ENCODE data around the gene HSPB2. TPM values are rescaled to one million over a fixed set of nuclear protein-coding genes. Genes with fewer than 3 reads are reported as not detected.

Gene HSPB2
- total RNA-seq, 1 donor from 2014 or later = not detected

DNA sequence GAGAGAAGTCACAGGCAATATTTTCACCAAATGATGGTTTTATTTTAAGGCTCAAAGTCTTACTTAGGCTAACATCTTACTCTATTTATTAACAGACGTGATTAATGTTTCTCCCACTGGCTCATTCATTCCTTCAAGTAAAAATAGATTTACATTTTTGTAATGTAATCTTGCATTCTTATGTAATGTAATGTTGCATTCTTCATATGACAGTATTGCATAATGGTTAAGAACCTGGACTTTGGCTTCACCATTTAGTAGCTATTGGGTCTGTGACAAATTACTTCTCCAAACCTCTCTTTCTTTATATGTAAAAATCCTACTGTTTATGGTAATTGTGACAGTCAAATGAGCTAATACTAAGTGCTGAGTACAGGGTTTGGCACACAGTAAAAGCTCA, 21.3 kb downstream of the HSPB2 start:
- peaks cover 17% of the 10 kb centered on the region for H3K4me1 Mint-ChIP-seq (ENCODE audit: unreplicated experiment)
- no peaks in the 10 kb centered on the region for H3K27me3 Mint-ChIP-seq (ENCODE audit: unreplicated experiment)
- no peak overlapping the region for H3K4me3 Mint-ChIP-seq (ENCODE audit: unreplicated experiment)
- TF ChIP-seq, protein P1, sequence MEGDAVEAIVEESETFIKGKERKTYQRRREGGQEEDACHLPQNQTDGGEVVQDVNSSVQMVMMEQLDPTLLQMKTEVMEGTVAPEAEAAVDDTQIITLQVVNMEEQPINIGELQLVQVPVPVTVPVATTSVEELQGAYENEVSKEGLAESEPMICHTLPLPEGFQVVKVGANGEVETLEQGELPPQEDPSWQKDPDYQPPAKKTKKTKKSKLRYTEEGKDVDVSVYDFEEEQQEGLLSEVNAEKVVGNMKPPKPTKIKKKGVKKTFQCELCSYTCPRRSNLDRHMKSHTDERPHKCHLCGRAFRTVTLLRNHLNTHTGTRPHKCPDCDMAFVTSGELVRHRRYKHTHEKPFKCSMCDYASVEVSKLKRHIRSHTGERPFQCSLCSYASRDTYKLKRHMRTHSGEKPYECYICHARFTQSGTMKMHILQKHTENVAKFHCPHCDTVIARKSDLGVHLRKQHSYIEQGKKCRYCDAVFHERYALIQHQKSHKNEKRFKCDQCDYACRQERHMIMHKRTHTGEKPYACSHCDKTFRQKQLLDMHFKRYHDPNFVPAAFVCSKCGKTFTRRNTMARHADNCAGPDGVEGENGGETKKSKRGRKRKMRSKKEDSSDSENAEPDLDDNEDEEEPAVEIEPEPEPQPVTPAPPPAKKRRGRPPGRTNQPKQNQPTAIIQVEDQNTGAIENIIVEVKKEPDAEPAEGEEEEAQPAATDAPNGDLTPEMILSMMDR (IDR thresholded peaks at IDR 0.05; ENCODE audit: unreplicated experiment) = no peak
- no peaks in the 10 kb centered on the region for H3K36me3 Mint-ChIP-seq (ENCODE audit: low read depth, unreplicated experiment)
- no peak for DNase-seq (ENCODE audit: low spot score)
- H3K9me3 Mint-ChIP-seq (ENCODE audit: unreplicated experiment) = no peaks in the 10 kb centered on the region
- no peak overlapping the region for H3K27ac Mint-ChIP-seq (ENCODE audit: unreplicated experiment)

DNA sequence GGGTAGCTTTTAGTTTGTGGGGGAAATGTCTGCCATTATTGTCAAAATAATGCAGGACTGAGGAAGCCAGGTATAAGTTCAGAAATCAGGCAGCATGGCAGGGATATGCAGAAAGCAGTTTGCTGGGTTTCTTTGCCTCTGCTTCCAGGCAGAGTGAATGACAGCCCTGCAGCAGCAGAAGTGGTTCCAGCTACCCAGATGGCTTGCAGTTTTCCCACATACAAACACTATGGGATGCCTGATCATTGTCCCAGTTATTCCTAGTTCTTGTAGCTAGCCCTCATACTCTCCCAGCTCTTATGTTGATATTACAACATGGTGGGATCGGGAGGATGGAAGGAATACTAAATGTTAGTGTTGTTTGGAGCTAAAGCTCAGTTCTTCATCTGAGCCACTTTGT, 21.8 kb downstream of the HSPB2 start:
- Mint-ChIP-seq H3K9me3 (ENCODE audit: unreplicated experiment) (no peaks in the 10 kb centered on the region), H3K27ac (ENCODE audit: unreplicated experiment) (no peak overlapping the region), H3K4me3 (ENCODE audit: unreplicated experiment) (no peak overlapping the region), H3K36me3 (ENCODE audit: low read depth, unreplicated experiment) (no peaks in the 10 kb centered on the region), H3K27me3 (ENCODE audit: unreplicated experiment) (peaks cover under 1% of the 10 kb centered on the region), H3K4me1 (ENCODE audit: unreplicated experiment) (peaks cover 18% of the 10 kb centered on the region)
- TF ChIP-seq, protein P1 (IDR thresholded peaks at IDR 0.05; ENCODE audit: unreplicated experiment) = no peak
- no peak for DNase-seq (ENCODE audit: low spot score)

DNA sequence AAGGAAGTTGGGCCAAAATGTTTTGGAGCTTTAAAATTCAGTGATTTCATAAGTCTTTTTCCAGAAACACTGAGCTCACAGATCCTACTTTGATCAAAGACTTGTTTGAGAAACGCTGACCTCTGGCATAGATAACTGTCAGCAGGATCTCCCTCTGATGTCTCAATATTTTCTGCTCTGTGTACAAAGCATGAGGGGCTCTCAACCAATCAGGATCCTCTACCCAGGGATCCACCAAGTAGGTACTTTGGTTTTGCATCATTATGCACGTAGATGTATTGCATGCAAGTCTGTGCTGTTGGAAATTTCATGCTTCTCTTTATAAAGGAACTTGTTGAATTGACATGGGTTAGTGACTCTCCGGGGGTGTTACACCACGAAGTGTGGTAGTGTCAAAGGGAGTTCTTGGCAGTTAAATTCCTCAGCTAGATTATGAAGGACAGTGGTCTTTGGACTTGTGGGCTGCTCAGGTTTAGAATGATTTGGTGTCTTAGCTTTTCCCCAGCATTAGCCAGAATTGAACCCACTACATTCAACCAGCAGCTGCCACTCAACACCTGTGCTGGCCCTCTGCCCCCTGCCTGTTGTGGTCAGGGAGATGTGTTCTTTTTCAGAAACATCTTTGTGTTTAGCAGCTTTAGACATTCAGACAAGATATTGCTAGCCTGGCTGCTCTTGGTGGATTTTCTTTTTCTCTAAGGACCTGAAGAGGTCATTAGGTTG, 22.9 kb downstream of the HSPB2 start:
- no peak overlapping the region for H3K4me3 Mint-ChIP-seq (ENCODE audit: unreplicated experiment)
- H3K27ac Mint-ChIP-seq (ENCODE audit: unreplicated experiment) = no peak overlapping the region
- DNase-seq (ENCODE audit: low spot score) = no peak
- H3K27me3 Mint-ChIP-seq (ENCODE audit: unreplicated experiment) = peaks cover 1% of the 10 kb centered on the region
- H3K36me3 Mint-ChIP-seq (ENCODE audit: low read depth, unreplicated experiment) = no peaks in the 10 kb centered on the region
- peaks cover 22% of the 10 kb centered on the region for H3K4me1 Mint-ChIP-seq (ENCODE audit: unreplicated experiment)
- TF ChIP-seq, protein P1 (IDR thresholded peaks at IDR 0.05; ENCODE audit: unreplicated experiment) = no peak
- H3K9me3 Mint-ChIP-seq (ENCODE audit: unreplicated experiment) = no peaks in the 10 kb centered on the region

DNA sequence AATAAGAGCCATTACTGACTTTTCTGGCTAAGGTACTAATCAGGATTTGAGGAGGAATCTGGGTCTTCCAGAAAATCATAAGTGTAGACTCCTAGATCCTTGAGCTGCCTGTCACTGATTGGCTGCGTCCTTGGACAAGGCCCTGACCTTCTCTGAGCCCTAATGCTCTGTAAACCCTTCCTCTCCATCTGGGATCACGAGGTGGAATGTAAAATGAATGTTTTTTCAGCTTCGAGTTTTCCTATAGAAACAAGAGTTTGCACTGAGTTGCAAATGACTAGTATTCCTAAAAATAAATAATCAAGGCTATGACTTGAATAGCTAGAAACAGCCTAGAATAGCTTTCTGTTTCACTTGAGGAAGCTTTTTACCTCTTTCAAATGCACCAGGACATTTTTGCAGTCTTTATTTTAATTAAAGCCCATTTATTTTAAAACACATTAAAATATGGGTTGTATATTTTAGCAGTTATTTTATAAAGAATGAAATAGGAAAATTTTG, 23.6 kb downstream of the HSPB2 start:
- H3K9me3 Mint-ChIP-seq (ENCODE audit: unreplicated experiment) = no peaks in the 10 kb centered on the region
- DNase-seq (ENCODE audit: low spot score) = no peak

DNA sequence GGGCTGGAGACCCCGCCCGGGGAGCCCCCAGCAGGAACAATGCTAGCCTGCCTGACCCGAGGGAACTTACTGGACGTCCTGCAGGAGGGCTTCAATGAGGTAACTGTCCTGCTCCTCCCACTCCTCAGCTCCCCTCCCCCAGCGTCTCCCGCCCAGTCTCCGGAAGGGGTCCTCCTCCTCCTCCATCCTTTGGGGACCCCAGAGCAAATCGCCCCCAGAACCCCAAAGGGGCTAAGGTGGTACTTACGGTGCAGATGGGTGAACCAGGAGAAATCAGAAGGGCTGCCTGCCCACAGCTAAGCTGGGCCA, 24.9 kb downstream of the HSPB2 start:
- Mint-ChIP-seq H3K27me3 (ENCODE audit: unreplicated experiment) (peaks cover 1% of the 10 kb centered on the region), H3K4me3 (ENCODE audit: unreplicated experiment) (peak overlapping the region; percentile 52), H3K4me1 (ENCODE audit: unreplicated experiment) (peaks cover 24% of the 10 kb centered on the region), H3K27ac (ENCODE audit: unreplicated experiment) (no peak overlapping the region), H3K9me3 (ENCODE audit: unreplicated experiment) (no peaks in the 10 kb centered on the region), H3K36me3 (ENCODE audit: low read depth, unreplicated experiment) (no peaks in the 10 kb centered on the region)
- TF ChIP-seq, protein P1 (IDR thresholded peaks at IDR 0.05; ENCODE audit: unreplicated experiment) = no peak
- no peak for DNase-seq (ENCODE audit: low spot score)

More for the DNA sequence above, 23.6 kb downstream of the HSPB2 start:
- peak overlapping the region; percentile 91 for H3K4me3 Mint-ChIP-seq (ENCODE audit: unreplicated experiment)
- H3K36me3 Mint-ChIP-seq (ENCODE audit: low read depth, unreplicated experiment) = no peaks in the 10 kb centered on the region
- peaks cover 1% of the 10 kb centered on the region for H3K27me3 Mint-ChIP-seq (ENCODE audit: unreplicated experiment)
- H3K27ac Mint-ChIP-seq (ENCODE audit: unreplicated experiment) = no peak overlapping the region
- peaks cover 24% of the 10 kb centered on the region for H3K4me1 Mint-ChIP-seq (ENCODE audit: unreplicated experiment)
- TF ChIP-seq, protein P1 (IDR thresholded peaks at IDR 0.05; ENCODE audit: unreplicated experiment) = no peak

All from endothelial cell (in vitro differentiated cells).